ENCODE data around the gene BIN1.
"Not testable (repeated sequence)": the region's sequence is repeated elsewhere in the genome, so short reads cannot be mapped to it uniquely, and the experiment has no call there.

Gene BIN1

DNA sequence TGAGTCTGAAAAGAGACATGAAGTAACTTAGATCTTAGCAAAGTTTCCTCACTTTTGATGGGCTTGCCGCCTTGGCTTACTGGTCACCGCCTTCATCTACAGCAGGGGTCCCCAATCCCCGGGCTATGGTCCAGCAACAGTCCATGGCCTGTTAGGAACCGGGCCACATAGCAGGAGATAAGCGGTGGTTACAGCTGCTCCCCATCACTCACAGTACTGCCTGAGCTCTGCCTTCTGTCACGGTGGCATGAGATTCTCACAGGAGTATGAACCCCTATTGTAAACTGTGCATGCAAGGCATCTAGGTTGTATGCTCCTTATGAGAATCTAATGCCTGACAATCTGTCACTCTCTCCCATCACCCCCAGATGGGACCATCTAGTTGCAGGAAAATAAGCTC lies 72.9 kb downstream of the BIN1 start:
- no peak overlapping the region for H3K4me3 ChIP-seq (ENCODE audit: low read depth, low read length)
- DNase-seq (ENCODE audit: low read depth) = no peak
- TF ChIP-seq, protein P1, sequence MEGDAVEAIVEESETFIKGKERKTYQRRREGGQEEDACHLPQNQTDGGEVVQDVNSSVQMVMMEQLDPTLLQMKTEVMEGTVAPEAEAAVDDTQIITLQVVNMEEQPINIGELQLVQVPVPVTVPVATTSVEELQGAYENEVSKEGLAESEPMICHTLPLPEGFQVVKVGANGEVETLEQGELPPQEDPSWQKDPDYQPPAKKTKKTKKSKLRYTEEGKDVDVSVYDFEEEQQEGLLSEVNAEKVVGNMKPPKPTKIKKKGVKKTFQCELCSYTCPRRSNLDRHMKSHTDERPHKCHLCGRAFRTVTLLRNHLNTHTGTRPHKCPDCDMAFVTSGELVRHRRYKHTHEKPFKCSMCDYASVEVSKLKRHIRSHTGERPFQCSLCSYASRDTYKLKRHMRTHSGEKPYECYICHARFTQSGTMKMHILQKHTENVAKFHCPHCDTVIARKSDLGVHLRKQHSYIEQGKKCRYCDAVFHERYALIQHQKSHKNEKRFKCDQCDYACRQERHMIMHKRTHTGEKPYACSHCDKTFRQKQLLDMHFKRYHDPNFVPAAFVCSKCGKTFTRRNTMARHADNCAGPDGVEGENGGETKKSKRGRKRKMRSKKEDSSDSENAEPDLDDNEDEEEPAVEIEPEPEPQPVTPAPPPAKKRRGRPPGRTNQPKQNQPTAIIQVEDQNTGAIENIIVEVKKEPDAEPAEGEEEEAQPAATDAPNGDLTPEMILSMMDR (IDR thresholded peaks at IDR 0.05; ENCODE audit: control insufficient read depth, extremely low read depth, insufficient read depth) = no peak

- TF ChIP-seq, protein P1 (IDR thresholded peaks at IDR 0.05; ENCODE audit: control insufficient read depth, extremely low read depth, insufficient read depth) = no peak
- H3K4me3 ChIP-seq (ENCODE audit: low read depth, low read length) = no peak overlapping the region
- no peak for DNase-seq (ENCODE audit: low read depth)
These were observed 74.3 kb downstream of the BIN1 start for GRCh38 chr2:127032621-127033020.

DNA sequence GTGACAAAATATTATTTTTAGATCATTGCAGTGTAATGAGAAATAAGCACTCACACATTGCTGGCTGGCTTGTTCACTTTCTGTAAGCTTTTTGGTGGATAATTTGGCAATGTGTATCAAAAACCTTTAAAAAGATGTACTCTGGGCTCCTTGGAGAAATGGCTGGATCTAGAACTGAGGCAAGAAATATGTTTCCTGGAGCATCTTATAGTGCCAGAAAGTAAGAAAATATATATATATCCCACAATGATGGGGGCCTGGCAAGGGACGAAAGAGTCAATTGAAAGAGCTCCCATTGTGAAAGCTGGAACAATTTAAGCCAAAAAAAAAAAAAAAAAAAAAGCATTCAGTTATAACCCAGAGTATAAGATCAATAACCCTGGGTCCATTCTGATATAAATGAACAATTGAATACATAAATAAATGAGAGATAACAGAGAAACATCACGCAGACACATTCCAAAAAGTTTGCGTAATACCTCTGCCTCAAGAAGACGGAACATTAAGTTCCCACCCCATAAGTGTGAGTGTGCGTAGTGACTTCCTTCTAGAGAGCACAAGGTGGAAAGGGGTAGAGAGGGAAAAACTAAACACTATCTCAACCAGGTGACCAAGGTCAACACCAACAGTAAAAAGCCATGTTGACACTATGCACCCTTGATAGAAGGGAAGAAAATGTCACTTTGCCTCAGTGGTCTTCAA lies 77.5 kb downstream of the BIN1 start:
- no peak for DNase-seq (ENCODE audit: low read depth)
- TF ChIP-seq, protein P1 (IDR thresholded peaks at IDR 0.05; ENCODE audit: control insufficient read depth, extremely low read depth, insufficient read depth) = no peak
- H3K4me3 ChIP-seq (ENCODE audit: low read depth, low read length) = no peak overlapping the region

DNA sequence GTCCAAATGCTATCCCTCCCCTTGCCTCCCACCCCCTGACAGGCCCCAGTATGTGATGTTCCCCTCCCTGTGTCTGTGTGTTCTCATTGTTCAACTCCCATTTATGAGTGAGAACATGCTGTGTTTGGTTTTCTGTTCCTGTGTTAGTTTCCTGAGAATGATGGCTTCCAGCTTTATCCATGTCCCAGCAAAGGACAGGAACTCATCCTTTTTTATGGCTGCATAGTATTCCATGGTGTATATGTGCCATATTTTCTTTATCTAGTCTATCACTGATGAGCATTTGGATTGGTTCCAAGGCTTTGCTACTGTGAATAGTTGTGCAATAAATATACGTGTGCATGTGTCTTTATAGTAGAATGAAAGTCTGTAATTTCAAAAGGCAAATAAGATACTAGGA lies 78.2 kb downstream of the BIN1 start:
- not testable (repeated sequence) for DNase-seq (ENCODE audit: low read depth); H3K4me3 ChIP-seq (ENCODE audit: low read depth, low read length)

GRCh38 chr2:127027715-127028114 lies 79.2 kb downstream of the BIN1 start:
- no peak overlapping the region for H3K4me3 ChIP-seq (ENCODE audit: low read depth, low read length)
- no peak for DNase-seq (ENCODE audit: low read depth)
- TF ChIP-seq, protein P1 (IDR thresholded peaks at IDR 0.05; ENCODE audit: control insufficient read depth, extremely low read depth, insufficient read depth) = no peak

GRCh38 chr2:127025359-127026166 lies 81.4 kb downstream of the BIN1 start:
- TF ChIP-seq, protein P1 (IDR thresholded peaks at IDR 0.05; ENCODE audit: control insufficient read depth, extremely low read depth, insufficient read depth) = peak; percentile 25; the same call in 1 of the 2 replicates
- no peak for DNase-seq (ENCODE audit: low read depth)
- peak overlapping the region; percentile 16; the same call in 1 of the 2 replicates for H3K4me3 ChIP-seq (ENCODE audit: low read depth, low read length)

DNA sequence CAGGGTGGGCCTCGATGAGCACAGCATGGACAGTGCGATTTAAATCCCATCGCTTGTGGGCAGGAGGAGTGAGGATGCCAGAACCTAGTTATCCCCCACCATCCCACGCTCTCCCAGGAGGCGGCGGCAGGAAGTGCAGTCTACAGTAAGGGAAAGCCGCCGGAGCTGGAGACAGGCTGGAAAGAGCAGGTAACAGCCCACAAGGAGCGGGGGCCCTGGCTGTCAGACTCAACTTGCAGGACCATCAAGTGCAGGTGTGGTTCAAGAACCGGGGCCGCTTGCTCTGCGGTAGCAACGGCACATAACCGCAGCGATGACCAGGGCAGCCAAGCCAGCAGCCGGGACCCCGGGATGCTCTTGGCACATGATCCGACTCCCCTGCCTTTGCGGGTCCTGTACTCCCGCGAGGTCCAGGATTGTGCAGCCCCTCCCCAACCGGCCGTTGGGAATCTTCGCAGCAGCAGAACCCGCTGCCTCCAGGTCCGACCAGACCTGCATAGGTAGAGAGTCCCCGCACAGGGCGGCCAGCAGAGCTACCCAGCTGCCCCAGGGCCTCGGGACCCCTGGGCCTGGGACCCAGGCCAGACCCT lies 82.1 kb downstream of the BIN1 start:
- no peak for DNase-seq (ENCODE audit: low read depth)
- TF ChIP-seq, protein P1 (IDR thresholded peaks at IDR 0.05; ENCODE audit: control insufficient read depth, extremely low read depth, insufficient read depth) = no peak
- H3K4me3 ChIP-seq (ENCODE audit: low read depth, low read length) = no peak overlapping the region

All from LNCaP clone FGC (cell line).